HG03097 (cell line): ENCODE measurements around the gene TNRC6C.
"Not testable (repeated sequence)": the region's sequence is repeated elsewhere in the genome, so short reads cannot be mapped to it uniquely, and the experiment has no call there.

Experiments used
- ATAC-seq: cut with Tn5 transposase; IDR thresholded peaks from one replicate; pipeline ENCODE4 v1.9.1; 2021; ENCODE audit not compliant: unreplicated experiment, low FRiP score

Gene TNRC6C

GRCh38 chr17:78041386-78042179 lies 83.1 kb downstream of the TNRC6C start:
- no peak for ATAC-seq

GRCh38 chr17:78042542-78042941 lies 84.0 kb downstream of the TNRC6C start:
- ATAC-seq = no peak

- no peak for ATAC-seq
These were observed 84.5 kb downstream of the TNRC6C start for GRCh38 chr17:78043031-78043430.

GRCh38 chr17:78044280-78044835 lies 85.9 kb downstream of the TNRC6C start:
- no peak for ATAC-seq

GRCh38 chr17:78045316-78045715 lies 86.8 kb downstream of the TNRC6C start:
- no peak for ATAC-seq

- ATAC-seq = no peak
These were observed 88.4 kb downstream of the TNRC6C start for GRCh38 chr17:78046923-78047322.

GRCh38 chr17:78048346-78049292 lies 90.1 kb downstream of the TNRC6C start:
- ATAC-seq = no peak

GRCh38 chr17:78049609-78050008 lies 91.1 kb downstream of the TNRC6C start:
- ATAC-seq = no peak

GRCh38 chr17:78051186-78051972 lies 92.9 kb downstream of the TNRC6C start:
- ATAC-seq = no peak

GRCh38 chr17:78053777-78054468 lies 95.4 kb downstream of the TNRC6C start:
- ATAC-seq = no peak

GRCh38 chr17:78057113-78057740 lies 98.7 kb downstream of the TNRC6C start:
- ATAC-seq = no peak

GRCh38 chr17:78058001-78058400 lies 99.5 kb downstream of the TNRC6C start:
- ATAC-seq = no peak

- no peak for ATAC-seq
These were observed 100.1 kb downstream of the TNRC6C start for GRCh38 chr17:78058581-78058980.

GRCh38 chr17:78062596-78062995 lies 104.1 kb downstream of the TNRC6C start:
- no peak for ATAC-seq

GRCh38 chr17:78063489-78063888 lies 105.0 kb downstream of the TNRC6C start:
- ATAC-seq = no peak

GRCh38 chr17:78064708-78065107 lies 106.2 kb downstream of the TNRC6C start:
- no peak for ATAC-seq

GRCh38 chr17:78066976-78067375 lies 108.5 kb downstream of the TNRC6C start:
- ATAC-seq = not testable (repeated sequence)

GRCh38 chr17:78069695-78070094 lies 111.2 kb downstream of the TNRC6C start:
- ATAC-seq = no peak

- no peak for ATAC-seq
These were observed 114.5 kb downstream of the TNRC6C start for GRCh38 chr17:78072961-78073360.
